NT2/D1 (cell line): ENCODE measurements around the gene NTF3.

Experiments
- SUZ12 ChIP-seq: IDR thresholded peaks from 2 replicates; pipeline ENCODE4 v1.6.1; 2011; ENCODE audit not compliant: insufficient read length, insufficient read depth; ENCODE audit errors: extremely low read depth
- YY1 ChIP-seq: IDR thresholded peaks from 2 replicates; pipeline ENCODE4 v1.6.1; 2011; ENCODE audit not compliant: insufficient read length, insufficient read depth
- ZNF274 ChIP-seq: IDR thresholded peaks from 2 replicates; pipeline ENCODE4 v1.6.1; 2011; ENCODE audit warnings: mild to moderate bottlenecking, low read depth, low read length

DNA sequence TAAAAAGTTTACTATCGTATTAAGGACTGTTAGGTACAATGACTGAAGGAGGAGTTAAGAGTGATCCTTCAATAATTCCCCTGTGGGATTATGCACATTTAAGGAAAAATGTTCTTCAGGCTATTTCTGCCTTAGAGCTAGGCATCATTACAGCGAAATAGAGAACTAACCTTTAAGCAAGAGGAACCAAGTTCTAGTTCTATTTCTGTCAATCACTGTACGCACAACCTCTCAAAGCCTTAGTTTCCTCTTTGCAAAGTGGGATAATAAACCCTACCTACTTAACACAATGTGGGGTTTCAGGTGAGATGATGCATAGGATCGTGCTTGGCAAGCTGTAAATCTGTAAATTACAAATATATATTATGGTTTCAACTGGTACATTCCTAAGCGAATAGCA is 15.4 kb downstream of the NTF3 start:
- no peak for TF ChIP-seq SUZ12
- no peak for TF ChIP-seq ZNF274
- no peak for TF ChIP-seq YY1
